Measurements from ENCODE around the gene CHRNA1.
"Not testable (repeated sequence)": the region's sequence is repeated elsewhere in the genome, so short reads cannot be mapped to it uniquely, and the experiment has no call there.

Gene CHRNA1

DNA sequence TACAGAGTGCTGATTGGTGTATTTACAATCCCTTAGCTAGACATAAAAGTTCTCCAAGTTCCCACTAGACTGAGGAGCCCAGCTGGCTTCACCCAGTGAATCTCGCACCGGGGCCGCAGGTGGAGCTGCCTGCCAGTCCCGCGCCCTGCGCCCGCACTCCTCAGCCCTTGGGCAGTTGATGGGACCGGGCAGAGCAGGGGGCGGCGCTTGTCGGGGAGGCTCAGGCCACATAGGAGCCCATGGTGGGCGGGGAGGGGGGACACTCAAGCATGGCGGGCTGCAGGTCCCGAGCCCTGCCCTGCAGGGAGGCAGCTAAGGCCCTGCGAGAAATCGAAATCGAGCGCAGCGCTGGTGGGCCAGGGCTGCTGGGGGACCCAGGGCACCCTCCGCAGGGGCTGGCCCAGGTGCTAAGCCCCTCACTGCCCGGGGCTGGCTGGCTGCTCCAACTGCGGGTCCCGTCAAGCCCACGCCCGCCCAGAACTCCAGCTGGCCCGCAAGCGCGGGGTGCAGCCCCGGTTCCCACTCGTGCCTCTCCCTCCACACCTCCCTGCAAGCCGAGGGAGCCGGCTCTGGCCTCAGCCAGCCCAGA, 54.8 kb downstream of the CHRNA1 start:
- not testable (repeated sequence) for DNase-seq

- DNase-seq = no peak
Observed at GRCh38 chr2:174708713-174709112, 55.6 kb downstream of the CHRNA1 start.

DNA sequence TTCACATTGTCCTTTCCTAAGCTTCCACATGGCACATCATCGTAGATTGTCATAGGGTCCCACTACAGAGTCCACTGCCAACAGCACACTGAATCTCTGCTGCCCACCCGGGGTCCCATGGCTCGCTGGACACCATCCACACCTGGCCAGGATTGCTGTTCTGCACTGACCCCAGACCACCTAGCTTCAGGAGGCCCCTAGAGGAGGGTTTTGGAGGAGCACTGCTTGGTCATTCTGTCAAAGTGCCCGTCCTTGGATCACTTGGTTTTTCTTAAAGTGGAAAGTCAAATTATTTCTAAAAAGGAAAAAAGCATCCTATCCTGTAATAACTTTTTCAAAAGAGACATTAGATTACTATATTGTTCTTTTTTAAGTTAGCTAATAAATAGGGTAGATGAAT, 59.0 kb downstream of the CHRNA1 start:
- DNase-seq = no peak

DNA sequence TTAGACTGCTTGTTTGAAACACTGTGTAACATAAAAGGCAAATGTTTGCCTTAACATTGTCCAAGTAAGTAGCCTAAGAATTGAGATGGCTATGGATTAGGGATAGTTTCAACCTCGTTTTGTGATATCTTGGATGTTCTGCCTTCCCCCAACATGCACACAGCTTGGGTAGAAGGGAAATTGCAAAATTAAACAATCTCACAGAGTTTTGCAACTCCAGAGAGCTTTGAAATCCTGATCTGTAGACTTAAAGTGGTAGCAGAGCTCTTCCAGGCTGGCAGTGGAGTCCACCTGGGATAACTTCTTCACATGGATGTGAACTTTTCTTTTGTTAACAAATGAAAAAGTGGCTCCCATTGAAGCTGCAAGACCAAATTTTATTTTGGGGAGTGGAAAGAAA, 59.6 kb downstream of the CHRNA1 start:
- DNase-seq = no peak

DNA sequence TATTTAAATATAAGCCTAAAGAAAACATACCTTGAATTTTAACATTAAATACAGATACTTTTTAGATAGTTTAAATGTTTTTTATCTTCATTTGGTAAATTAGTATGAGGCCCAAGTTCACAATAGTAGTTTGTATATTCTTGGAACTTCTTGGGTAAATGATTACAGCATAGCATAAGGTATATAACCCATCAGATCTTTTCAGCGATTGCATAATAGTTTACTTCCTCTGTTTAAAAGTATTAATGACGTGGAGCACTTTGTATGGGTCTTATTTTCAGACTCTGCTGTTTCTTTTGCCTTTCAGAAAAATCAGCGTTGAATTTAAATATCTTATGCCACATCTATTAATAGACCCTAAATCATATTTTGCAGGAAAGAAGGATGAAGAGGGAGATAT, 60.2 kb downstream of the CHRNA1 start:
- DNase-seq = no peak

GRCh38 chr2:174703430-174703829, 60.8 kb downstream of the CHRNA1 start:
- no peak for DNase-seq

DNA sequence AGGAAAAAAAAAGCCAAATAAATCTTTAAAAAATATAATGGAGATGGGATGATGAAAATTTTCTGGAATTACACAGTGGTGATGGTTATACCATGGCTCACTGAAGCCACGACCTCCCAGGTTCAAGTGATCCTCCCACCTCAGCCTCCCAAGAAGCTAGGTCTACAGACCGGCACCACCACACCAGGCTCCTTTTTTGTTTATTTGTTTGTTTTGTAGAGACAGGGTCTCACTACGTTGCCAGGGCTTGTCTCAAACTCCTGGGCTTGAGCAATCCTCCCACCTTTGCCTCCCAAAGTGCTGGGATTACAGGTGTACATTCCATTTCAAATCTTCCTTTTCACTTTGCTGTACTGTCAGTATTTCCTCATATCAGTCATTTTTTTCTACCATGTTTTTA, 61.7 kb downstream of the CHRNA1 start:
- no peak for DNase-seq

GRCh38 chr2:174699993-174700766, 64.1 kb downstream of the CHRNA1 start:
- peak; percentile 65 for DNase-seq

Measured in activated CD4-positive, alpha-beta T cell treated with anti-CD3 and anti-CD28 coated beads, Interleukin-10, Interleukin-2, amounts not matched to agents 100 ng/mL and 50 ng/mL, durations not matched to agents 16 hours and 8 hours (primary cell).